ENCODE data around the gene GBX1. TPM values are rescaled to one million over a fixed set of nuclear protein-coding genes. Genes with fewer than 3 reads are reported as not detected.

The GBX1 gene
- total RNA-seq, 1 experiment from 2014 or later = not detected

- no peak overlapping the region for H3K4me3 Mint-ChIP-seq
- H3K4me1 Mint-ChIP-seq = peaks cover 4% of the 10 kb centered on the region
- H3K27me3 Mint-ChIP-seq (ENCODE audit: low read depth) = peaks cover 7% of the 10 kb centered on the region
- no peak overlapping the region for H3K27ac Mint-ChIP-seq
- ATAC-seq (no peak), DNase-seq (ENCODE audit: low spot score) (no peak)
- POLR2A ChIA-PET = no interaction called here
- CTCF ChIA-PET = no interaction called here
- H3K9me3 Mint-ChIP-seq = no peaks in the 10 kb centered on the region
- H3K36me3 Mint-ChIP-seq = no peaks in the 10 kb centered on the region
- TF ChIP-seq ZSCAN18 (CRISPR knock-in tag; IDR thresholded peaks at IDR 0.05) = no peak
- TF ChIP-seq ZNF532 (CRISPR knock-in tag; IDR thresholded peaks at IDR 0.05; ENCODE audit: borderline replicate concordance) = no peak
- no peak for TF ChIP-seq ZNF425 (CRISPR knock-in tag; conservative IDR thresholded peaks at IDR 0.05)
- no peak for TF ChIP-seq KAT7 (CRISPR knock-in tag; IDR thresholded peaks at IDR 0.05; ENCODE audit: borderline replicate concordance)
- no peak for TF ChIP-seq PRDM15 (CRISPR knock-in tag; IDR thresholded peaks at IDR 0.05)
- no peak for TF ChIP-seq TEAD4 (CRISPR knock-in tag; IDR thresholded peaks at IDR 0.05)
- no peak for TF ChIP-seq MYBL2 (CRISPR knock-in tag; IDR thresholded peaks at IDR 0.05)
- TF ChIP-seq AFF4 (CRISPR knock-in tag; IDR thresholded peaks at IDR 0.05; ENCODE audit: borderline replicate concordance) = no peak
- TF ChIP-seq ESRRA (CRISPR knock-in tag; IDR thresholded peaks at IDR 0.05; ENCODE audit: borderline replicate concordance) = no peak
- TF ChIP-seq RELA (CRISPR knock-in tag; IDR thresholded peaks at IDR 0.05; ENCODE audit: borderline replicate concordance) = no peak
- TF ChIP-seq STAT6 (CRISPR knock-in tag; conservative IDR thresholded peaks at IDR 0.05; ENCODE audit: low read depth) = no peak
- TF ChIP-seq JAZF1 (CRISPR knock-in tag; IDR thresholded peaks at IDR 0.05) = no peak
- no peak for TF ChIP-seq SOX15 (CRISPR knock-in tag; IDR thresholded peaks at IDR 0.05)
- no peak for TF ChIP-seq ZMAT4 (CRISPR knock-in tag; IDR thresholded peaks at IDR 0.05)
- no peak for TF ChIP-seq E2F4 (CRISPR knock-in tag; IDR thresholded peaks at IDR 0.05; ENCODE audit: borderline replicate concordance, low read depth)
These were observed 34.3 kb upstream of the GBX1 start for GRCh38 chr7:151201751-151202150.
